ENCODE results near the gene RAB21.

- TF ChIP-seq, protein P1, sequence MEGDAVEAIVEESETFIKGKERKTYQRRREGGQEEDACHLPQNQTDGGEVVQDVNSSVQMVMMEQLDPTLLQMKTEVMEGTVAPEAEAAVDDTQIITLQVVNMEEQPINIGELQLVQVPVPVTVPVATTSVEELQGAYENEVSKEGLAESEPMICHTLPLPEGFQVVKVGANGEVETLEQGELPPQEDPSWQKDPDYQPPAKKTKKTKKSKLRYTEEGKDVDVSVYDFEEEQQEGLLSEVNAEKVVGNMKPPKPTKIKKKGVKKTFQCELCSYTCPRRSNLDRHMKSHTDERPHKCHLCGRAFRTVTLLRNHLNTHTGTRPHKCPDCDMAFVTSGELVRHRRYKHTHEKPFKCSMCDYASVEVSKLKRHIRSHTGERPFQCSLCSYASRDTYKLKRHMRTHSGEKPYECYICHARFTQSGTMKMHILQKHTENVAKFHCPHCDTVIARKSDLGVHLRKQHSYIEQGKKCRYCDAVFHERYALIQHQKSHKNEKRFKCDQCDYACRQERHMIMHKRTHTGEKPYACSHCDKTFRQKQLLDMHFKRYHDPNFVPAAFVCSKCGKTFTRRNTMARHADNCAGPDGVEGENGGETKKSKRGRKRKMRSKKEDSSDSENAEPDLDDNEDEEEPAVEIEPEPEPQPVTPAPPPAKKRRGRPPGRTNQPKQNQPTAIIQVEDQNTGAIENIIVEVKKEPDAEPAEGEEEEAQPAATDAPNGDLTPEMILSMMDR (IDR thresholded peaks at IDR 0.05; ENCODE audit: low read depth, low read length, missing input control): no peak
- TF ChIP-seq, protein P2, sequence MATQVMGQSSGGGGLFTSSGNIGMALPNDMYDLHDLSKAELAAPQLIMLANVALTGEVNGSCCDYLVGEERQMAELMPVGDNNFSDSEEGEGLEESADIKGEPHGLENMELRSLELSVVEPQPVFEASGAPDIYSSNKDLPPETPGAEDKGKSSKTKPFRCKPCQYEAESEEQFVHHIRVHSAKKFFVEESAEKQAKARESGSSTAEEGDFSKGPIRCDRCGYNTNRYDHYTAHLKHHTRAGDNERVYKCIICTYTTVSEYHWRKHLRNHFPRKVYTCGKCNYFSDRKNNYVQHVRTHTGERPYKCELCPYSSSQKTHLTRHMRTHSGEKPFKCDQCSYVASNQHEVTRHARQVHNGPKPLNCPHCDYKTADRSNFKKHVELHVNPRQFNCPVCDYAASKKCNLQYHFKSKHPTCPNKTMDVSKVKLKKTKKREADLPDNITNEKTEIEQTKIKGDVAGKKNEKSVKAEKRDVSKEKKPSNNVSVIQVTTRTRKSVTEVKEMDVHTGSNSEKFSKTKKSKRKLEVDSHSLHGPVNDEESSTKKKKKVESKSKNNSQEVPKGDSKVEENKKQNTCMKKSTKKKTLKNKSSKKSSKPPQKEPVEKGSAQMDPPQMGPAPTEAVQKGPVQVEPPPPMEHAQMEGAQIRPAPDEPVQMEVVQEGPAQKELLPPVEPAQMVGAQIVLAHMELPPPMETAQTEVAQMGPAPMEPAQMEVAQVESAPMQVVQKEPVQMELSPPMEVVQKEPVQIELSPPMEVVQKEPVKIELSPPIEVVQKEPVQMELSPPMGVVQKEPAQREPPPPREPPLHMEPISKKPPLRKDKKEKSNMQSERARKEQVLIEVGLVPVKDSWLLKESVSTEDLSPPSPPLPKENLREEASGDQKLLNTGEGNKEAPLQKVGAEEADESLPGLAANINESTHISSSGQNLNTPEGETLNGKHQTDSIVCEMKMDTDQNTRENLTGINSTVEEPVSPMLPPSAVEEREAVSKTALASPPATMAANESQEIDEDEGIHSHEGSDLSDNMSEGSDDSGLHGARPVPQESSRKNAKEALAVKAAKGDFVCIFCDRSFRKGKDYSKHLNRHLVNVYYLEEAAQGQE (IDR thresholded peaks at IDR 0.05): no peak
- no peak for TF ChIP-seq YY1 (IDR thresholded peaks at IDR 0.05)
- no peak for TF ChIP-seq FOXA2 (IDR thresholded peaks at IDR 0.05)
- TF ChIP-seq JUND (IDR thresholded peaks at IDR 0.05): no peak
- TF ChIP-seq TAF1 (conservative IDR thresholded peaks at IDR 0.05): no peak
Measured at GRCh38 chr12:71749666-71750065, 5.0 kb upstream of the RAB21 start.
